ENCODE results near the gene BMP8A.

DNA sequence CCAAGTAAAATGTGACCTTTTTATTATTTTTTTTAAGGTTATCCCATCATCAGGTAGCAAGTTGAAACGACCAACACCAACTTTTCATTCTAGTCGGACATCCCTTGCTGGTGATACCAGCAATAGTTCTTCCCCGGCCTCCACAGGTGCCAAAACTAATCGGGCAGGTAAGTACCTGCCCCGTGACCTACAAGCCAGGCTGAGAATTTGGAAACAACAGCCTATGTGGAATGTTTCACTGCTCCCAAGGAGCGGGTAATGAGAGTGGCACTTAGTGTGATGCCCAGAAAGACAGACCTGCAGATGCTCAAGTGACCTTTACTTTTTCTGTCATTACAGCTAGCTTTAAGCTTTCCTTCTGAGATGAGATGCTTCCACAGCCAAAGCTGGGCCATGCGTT, 6.9 kb upstream of the BMP8A start:
- TF ChIP-seq, protein P1, sequence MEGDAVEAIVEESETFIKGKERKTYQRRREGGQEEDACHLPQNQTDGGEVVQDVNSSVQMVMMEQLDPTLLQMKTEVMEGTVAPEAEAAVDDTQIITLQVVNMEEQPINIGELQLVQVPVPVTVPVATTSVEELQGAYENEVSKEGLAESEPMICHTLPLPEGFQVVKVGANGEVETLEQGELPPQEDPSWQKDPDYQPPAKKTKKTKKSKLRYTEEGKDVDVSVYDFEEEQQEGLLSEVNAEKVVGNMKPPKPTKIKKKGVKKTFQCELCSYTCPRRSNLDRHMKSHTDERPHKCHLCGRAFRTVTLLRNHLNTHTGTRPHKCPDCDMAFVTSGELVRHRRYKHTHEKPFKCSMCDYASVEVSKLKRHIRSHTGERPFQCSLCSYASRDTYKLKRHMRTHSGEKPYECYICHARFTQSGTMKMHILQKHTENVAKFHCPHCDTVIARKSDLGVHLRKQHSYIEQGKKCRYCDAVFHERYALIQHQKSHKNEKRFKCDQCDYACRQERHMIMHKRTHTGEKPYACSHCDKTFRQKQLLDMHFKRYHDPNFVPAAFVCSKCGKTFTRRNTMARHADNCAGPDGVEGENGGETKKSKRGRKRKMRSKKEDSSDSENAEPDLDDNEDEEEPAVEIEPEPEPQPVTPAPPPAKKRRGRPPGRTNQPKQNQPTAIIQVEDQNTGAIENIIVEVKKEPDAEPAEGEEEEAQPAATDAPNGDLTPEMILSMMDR (IDR thresholded peaks at IDR 0.05) = no peak
- TF ChIP-seq POLR2A (IDR thresholded peaks at IDR 0.05) (no peak), POLR2AphosphoS5 (IDR thresholded peaks at IDR 0.05) (no peak)
